Neural cell (in vitro differentiated cells): ENCODE data around the gene NSL1. TPM values are rescaled to one million over a fixed set of nuclear protein-coding genes. Genes with fewer than 3 reads are reported as not detected.

ENCODE experiments used
- H2AFZ ChIP-seq: fragments of 200-600, 300-800 bp; sonication (generic), shearing (Covaris generic); 2 replicates; pipeline ENCODE4 v1.6.0; 2014; ENCODE audit warnings: low read depth, mild to moderate bottlenecking, antibody characterized with exemption, low read length, moderate library complexity
- H3F3A ChIP-seq: fragments of 200-600 bp; shearing (Covaris generic); 2 replicates; pipeline ENCODE4 v1.6.1; 2016; ENCODE audit warnings: mild to moderate bottlenecking, moderate library complexity, mixed read lengths, antibody characterized with exemption, low read length; ENCODE audit not compliant: insufficient read depth, poor library complexity, severe bottlenecking
- H3K27ac ChIP-seq: fragments of 200-600, 300-800 bp; sonication (generic), shearing (Covaris generic); 2 replicates; pipeline ENCODE4 v1.5.1; 2014; ENCODE audit warnings: mild to moderate bottlenecking, low read length, moderate library complexity
- H3K27me3 ChIP-seq: fragments of 300-800, 200-600 bp; sonication (generic), shearing (Covaris generic); 2 replicates; pipeline ENCODE4 v1.6.0; 2014; ENCODE audit warnings: mild to moderate bottlenecking, low read depth, low read length, moderate library complexity; ENCODE audit not compliant: insufficient read depth
- H3K36me3 ChIP-seq: fragments of 300-800, 200-600 bp; sonication (generic), shearing (Covaris generic); 2 replicates; pipeline ENCODE4 v1.5.1; 2014; ENCODE audit warnings: mild to moderate bottlenecking, antibody characterized with exemption, low read length, moderate library complexity; ENCODE audit not compliant: insufficient read depth
- H3K4me2 ChIP-seq: fragments of 300-800, 200-600 bp; sonication (generic), shearing (Covaris generic); 2 replicates; pipeline ENCODE4 v1.6.0; 2014; ENCODE audit warnings: mild to moderate bottlenecking, low read length
- H3K4me3 ChIP-seq: fragments of 300-800, 200-600 bp; sonication (generic), shearing (Covaris generic); 2 replicates; pipeline ENCODE4 v1.5.1; 2014; ENCODE audit warnings: mild to moderate bottlenecking, low read length, moderate library complexity
- H3K79me2 ChIP-seq: fragments of 200-600 bp; shearing (Covaris generic); replicated peaks from 2 replicates; pipeline ENCODE4 v1.6.0; 2014; ENCODE audit warnings: mild to moderate bottlenecking, low read length, moderate library complexity; ENCODE audit not compliant: insufficient read depth
- H3K9ac ChIP-seq: fragments of 300-800, 200-600 bp; sonication (generic), shearing (Covaris generic); 2 replicates; pipeline ENCODE4 v1.6.1; 2016; ENCODE audit warnings: mild to moderate bottlenecking, low read length, mixed read lengths
- H3K9me2 ChIP-seq: fragments of 200-600 bp; shearing (Covaris generic); 2 replicates; pipeline ENCODE4 v1.6.1; 2016; ENCODE audit warnings: mild to moderate bottlenecking, low read length, mixed read lengths; ENCODE audit not compliant: insufficient read depth
- H3K9me3 ChIP-seq: fragments of 200-600, 300-800 bp; sonication (generic), shearing (Covaris generic); 2 replicates; pipeline ENCODE4 v1.6.1; 2016; ENCODE audit warnings: mild to moderate bottlenecking, mixed run types, low read length, moderate library complexity, mixed read lengths
- H4K20me1 ChIP-seq: fragments of 200-600 bp; shearing (Covaris generic); 2 replicates; pipeline ENCODE4 v1.6.1; 2016; ENCODE audit warnings: mild to moderate bottlenecking, mixed run types; ENCODE audit not compliant: insufficient read depth
- EP300 ChIP-seq: fragments of 450-650 bp; conservative IDR thresholded peaks from 2 replicates; pipeline ENCODE4 v1.6.1; 2014; ENCODE audit warnings: antibody characterized with exemption, mild to moderate bottlenecking, moderate library complexity; ENCODE audit not compliant: poor library complexity, severe bottlenecking
- EZH2 ChIP-seq: fragments of 200-600, 300-800 bp; shearing (Covaris generic), sonication (generic); IDR thresholded peaks from 2 replicates; pipeline ENCODE4 v1.6.1; 2014; ENCODE audit warnings: antibody characterized with exemption, low read length, borderline replicate concordance, mild to moderate bottlenecking; ENCODE audit not compliant: insufficient read depth, poor library complexity, severe bottlenecking
- MXI1 ChIP-seq: fragments of 450-650 bp; conservative IDR thresholded peaks from 2 replicates; pipeline ENCODE4 v1.6.1; 2014; ENCODE audit warnings: antibody characterized with exemption, mild to moderate bottlenecking; ENCODE audit not compliant: poor library complexity, severe bottlenecking
- POLR2AphosphoS5 ChIP-seq: IDR thresholded peaks from 2 replicates; pipeline ENCODE4 v1.6.1; 2012
- RAD21 ChIP-seq: fragments of 450-650 bp; conservative IDR thresholded peaks from 2 replicates; pipeline ENCODE4 v1.6.1; 2014; ENCODE audit warnings: antibody characterized with exemption, mild to moderate bottlenecking, moderate library complexity
- SMC3 ChIP-seq: fragments of 450-650 bp; conservative IDR thresholded peaks from 2 replicates; pipeline ENCODE4 v1.6.1; 2014; ENCODE audit warnings: antibody characterized with exemption, mild to moderate bottlenecking, moderate library complexity; ENCODE audit not compliant: poor library complexity
- TAF1 ChIP-seq: IDR thresholded peaks from 2 replicates; pipeline ENCODE4 v1.6.1; 2012; ENCODE audit warnings: low read depth
- polyA plus RNA-seq: library from polyadenylated mRNA; depleted of rRNA; stranded (reverse); fragments of >200 nt; gene quantifications from 2 replicates; pipeline ENCODE4 v1.2.3, GENCODE V29; 2014
- TF ChIP-seq, protein P1 (sequence below): fragments of 450-650 bp; IDR thresholded peaks from 2 replicates; pipeline ENCODE4 v1.5.1; 2014; ENCODE audit warnings: antibody characterized with exemption, mild to moderate bottlenecking, moderate library complexity; ENCODE audit not compliant: poor library complexity, severe bottlenecking
- TF ChIP-seq, protein P2 (sequence below): IDR thresholded peaks from 2 replicates; pipeline ENCODE4 v1.6.1; 2012; ENCODE audit warnings: borderline replicate concordance

NSL1 gene
- polyA plus RNA-seq, 1 donor from 2014 or later, result 40.4 TPM

DNA sequence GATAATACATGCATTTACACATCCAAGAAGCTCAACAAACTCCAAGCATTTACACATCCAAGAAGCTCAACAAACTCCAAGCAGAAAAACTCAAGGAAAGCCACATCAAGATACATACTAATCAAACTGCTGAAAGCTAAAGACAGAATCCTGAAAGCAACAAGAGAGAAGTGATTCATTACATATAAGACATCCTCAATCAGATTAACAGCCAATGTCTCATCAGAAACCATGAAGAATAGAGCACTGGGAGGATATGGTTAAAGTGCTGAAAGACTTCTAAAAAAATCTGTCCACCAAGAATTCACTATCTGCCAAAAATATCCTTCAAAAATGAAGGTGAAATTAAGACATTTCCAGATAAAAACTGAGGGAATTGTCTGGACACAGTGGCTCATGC lies 46.3 kb downstream of the NSL1 start:
- H3F3A ChIP-seq, result no peaks in the 10 kb centered on the region
- H3K36me3 ChIP-seq, result peaks cover 4% of the 10 kb centered on the region
- no peak overlapping the region for H3K27ac ChIP-seq
- TF ChIP-seq, protein P1, sequence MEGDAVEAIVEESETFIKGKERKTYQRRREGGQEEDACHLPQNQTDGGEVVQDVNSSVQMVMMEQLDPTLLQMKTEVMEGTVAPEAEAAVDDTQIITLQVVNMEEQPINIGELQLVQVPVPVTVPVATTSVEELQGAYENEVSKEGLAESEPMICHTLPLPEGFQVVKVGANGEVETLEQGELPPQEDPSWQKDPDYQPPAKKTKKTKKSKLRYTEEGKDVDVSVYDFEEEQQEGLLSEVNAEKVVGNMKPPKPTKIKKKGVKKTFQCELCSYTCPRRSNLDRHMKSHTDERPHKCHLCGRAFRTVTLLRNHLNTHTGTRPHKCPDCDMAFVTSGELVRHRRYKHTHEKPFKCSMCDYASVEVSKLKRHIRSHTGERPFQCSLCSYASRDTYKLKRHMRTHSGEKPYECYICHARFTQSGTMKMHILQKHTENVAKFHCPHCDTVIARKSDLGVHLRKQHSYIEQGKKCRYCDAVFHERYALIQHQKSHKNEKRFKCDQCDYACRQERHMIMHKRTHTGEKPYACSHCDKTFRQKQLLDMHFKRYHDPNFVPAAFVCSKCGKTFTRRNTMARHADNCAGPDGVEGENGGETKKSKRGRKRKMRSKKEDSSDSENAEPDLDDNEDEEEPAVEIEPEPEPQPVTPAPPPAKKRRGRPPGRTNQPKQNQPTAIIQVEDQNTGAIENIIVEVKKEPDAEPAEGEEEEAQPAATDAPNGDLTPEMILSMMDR, result no peak
- TF ChIP-seq SMC3 (no peak), TAF1 (no peak), RAD21 (no peak), EP300 (no peak), EZH2 (no peak), POLR2AphosphoS5 (no peak), MXI1 (no peak)
- TF ChIP-seq, protein P2, sequence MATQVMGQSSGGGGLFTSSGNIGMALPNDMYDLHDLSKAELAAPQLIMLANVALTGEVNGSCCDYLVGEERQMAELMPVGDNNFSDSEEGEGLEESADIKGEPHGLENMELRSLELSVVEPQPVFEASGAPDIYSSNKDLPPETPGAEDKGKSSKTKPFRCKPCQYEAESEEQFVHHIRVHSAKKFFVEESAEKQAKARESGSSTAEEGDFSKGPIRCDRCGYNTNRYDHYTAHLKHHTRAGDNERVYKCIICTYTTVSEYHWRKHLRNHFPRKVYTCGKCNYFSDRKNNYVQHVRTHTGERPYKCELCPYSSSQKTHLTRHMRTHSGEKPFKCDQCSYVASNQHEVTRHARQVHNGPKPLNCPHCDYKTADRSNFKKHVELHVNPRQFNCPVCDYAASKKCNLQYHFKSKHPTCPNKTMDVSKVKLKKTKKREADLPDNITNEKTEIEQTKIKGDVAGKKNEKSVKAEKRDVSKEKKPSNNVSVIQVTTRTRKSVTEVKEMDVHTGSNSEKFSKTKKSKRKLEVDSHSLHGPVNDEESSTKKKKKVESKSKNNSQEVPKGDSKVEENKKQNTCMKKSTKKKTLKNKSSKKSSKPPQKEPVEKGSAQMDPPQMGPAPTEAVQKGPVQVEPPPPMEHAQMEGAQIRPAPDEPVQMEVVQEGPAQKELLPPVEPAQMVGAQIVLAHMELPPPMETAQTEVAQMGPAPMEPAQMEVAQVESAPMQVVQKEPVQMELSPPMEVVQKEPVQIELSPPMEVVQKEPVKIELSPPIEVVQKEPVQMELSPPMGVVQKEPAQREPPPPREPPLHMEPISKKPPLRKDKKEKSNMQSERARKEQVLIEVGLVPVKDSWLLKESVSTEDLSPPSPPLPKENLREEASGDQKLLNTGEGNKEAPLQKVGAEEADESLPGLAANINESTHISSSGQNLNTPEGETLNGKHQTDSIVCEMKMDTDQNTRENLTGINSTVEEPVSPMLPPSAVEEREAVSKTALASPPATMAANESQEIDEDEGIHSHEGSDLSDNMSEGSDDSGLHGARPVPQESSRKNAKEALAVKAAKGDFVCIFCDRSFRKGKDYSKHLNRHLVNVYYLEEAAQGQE, result no peak
- no peak overlapping the region for H3K9ac ChIP-seq
- H3K79me2 ChIP-seq, result no peaks in the 10 kb centered on the region
- no peak overlapping the region for H3K4me2 ChIP-seq
- no peaks in the 10 kb centered on the region for H3K9me3 ChIP-seq
- no peak overlapping the region for H2AFZ ChIP-seq
- H3K27me3 ChIP-seq, result no peaks in the 10 kb centered on the region
- no peaks in the 10 kb centered on the region for H4K20me1 ChIP-seq
- no peak overlapping the region for H3K4me3 ChIP-seq
- no peaks in the 10 kb centered on the region for H3K9me2 ChIP-seq

DNA sequence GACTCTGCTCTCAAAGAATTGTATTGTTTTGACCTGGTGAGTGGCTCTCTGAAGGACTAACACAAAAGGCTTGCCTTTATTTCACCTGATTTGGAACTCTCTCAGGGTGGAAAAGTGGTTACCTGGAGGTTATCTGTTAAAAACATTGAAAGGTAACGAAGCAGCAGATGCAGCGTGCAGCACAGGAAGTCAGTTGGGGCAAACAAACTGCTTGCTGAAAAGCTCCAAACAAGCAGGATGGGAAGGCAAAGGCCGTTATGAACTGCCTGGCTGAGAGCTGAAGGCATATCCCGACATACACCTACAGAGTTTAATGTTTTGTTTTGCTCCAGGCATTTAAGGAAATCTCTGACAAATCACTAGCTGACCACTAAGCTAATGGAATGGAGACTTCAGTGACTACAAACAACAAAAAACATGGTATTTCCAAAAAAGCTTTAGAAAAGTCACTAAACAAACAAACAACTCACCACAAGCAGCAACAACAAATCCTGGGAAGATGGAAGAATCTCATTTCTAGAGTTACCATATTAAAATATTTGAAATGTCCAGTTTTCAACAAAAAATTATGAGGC lies 47.6 kb downstream of the NSL1 start:
- Histone ChIP-seq H3K27ac (no peak overlapping the region), H4K20me1 (no peaks in the 10 kb centered on the region), H3K4me2 (no peak overlapping the region)

More for the DNA sequence above, 47.6 kb downstream of the NSL1 start:
- Histone ChIP-seq H3K9ac (no peak overlapping the region), H3F3A (no peaks in the 10 kb centered on the region), H3K9me3 (no peaks in the 10 kb centered on the region), H3K27me3 (no peaks in the 10 kb centered on the region), H2AFZ (no peak overlapping the region), H3K79me2 (no peaks in the 10 kb centered on the region), H3K4me3 (no peak overlapping the region), H3K36me3 (peaks cover 4% of the 10 kb centered on the region), H3K9me2 (no peaks in the 10 kb centered on the region)
- TF ChIP-seq EP300 (no peak), EZH2 (no peak), MXI1 (no peak), TAF1 (no peak), SMC3 (no peak), POLR2AphosphoS5 (no peak), RAD21 (no peak)
- TF ChIP-seq, protein P2, result no peak
- TF ChIP-seq, protein P1, result no peak
